A172 (cell line): Measurements from ENCODE around the gene BTBD7. TPM values are rescaled to one million over a fixed set of nuclear protein-coding genes. Genes with fewer than 3 reads are reported as not detected.
"Not testable (repeated sequence)": the region's sequence is repeated elsewhere in the genome, so short reads cannot be mapped to it uniquely, and the experiment has no call there.

Source experiments
- DNase-seq: peaks from one replicate; pipeline ENCODE4 v3.0.0-alpha.2; 2015; ENCODE audit warnings: low spot score
- total RNA-seq: library from RNA; depleted of rRNA; stranded (reverse); fragments of >200 nt; shearing (Covaris generic); gene quantifications from 2 replicates; pipeline ENCODE4 v1.2.3, GENCODE V29; 2014

BTBD7 gene
- total RNA-seq, 1 experiment from 2014 or later: 17.2 TPM

DNA sequence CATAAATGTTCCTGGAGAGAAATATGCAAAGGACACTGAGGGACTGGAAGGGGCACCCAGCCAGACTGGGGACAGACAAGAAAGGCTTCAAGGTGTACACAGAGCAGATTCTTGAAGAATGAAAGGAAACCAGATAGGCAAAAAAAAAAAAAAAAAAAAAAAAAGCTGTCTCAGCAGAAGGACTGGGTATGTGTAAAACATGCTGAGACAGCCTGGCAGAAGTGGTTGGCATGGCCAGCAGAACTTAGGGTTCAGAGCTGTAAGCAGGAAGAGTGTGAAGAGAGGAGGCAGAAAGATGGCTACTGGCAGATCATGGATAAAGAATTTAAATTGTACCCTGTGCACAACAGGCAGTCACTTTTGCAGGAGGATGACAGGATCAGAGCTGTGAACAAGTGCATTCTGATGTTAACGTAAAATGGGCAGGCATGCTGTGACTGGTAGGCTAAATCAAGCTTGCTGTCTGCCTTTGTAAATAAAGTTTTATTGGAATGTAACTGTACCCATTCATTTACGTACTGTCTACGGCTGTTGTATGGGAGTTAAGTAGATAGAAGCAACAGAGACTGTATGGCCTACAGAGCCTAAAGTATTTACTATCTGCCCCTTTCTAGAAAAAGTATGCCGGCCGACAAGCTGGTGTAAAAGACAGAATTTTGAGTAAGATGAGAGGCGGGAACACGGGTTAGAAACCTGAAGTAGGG, 83.6 kb downstream of the BTBD7 start:
- no peak for DNase-seq

DNA sequence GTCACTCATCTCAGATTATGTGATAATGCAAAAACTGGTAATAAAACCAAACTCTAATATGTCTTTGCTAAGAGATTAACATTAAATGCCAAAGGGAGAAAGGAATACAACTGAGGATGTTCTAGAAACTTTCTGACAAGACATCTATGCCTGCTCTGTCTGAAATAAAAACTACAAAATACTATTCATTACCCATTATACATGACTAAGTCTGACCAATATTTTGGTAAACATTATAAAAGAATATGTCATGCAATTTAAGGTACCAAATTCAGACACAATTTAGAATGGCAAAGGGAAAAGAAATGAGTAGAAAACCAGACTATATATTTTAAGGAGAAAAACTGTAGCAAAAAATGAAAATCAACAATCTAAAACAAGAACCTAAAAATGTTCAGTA, 86.3 kb downstream of the BTBD7 start:
- no peak for DNase-seq

DNA sequence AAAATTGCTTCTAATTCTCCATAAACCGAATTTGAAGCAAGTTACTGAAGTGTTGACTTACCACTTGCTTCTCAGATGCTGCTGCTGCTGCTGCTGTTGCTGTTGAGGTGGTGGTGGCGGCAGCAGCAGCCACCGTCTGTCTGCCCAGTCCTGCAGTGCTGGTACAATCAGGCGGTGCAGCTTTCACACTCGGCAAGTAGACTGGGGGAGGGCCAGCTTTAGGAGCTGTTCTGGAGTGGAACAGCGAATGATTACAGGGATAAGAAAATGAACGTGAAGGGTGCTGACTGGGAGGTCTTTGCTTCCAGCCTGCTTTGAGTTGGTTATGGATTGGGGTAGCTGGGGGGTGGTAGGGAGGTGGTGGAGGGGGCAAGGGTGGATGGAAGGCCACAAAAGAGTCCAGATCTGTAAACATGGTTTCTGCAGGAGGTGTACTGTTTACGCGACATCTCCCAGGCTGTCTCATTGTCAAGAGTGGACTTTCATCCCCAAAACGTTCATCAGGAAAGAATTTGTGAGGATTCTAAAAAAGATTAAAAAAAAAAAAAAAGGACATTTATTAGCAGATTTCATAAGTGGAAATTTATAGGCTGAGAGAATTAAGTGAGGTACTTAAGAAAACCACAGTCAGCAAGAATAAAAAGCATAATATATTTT, 86.9 kb downstream of the BTBD7 start:
- no peak for DNase-seq

DNA sequence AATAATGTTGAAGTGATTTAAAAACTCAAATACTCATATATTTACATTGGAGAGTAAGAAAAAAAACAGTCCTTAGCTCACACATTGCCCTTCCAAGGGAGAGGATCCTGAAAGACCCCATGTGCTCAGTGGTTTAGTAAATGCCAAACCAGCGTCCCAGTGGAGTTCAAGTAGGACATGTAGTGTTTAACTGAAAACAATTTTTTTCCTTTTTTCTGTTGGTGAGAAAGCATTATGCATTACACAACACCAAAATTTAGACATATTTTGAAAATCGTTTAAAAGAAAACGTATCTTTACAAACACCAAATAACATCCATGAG, 92.2 kb downstream of the BTBD7 start:
- DNase-seq: no peak

DNA sequence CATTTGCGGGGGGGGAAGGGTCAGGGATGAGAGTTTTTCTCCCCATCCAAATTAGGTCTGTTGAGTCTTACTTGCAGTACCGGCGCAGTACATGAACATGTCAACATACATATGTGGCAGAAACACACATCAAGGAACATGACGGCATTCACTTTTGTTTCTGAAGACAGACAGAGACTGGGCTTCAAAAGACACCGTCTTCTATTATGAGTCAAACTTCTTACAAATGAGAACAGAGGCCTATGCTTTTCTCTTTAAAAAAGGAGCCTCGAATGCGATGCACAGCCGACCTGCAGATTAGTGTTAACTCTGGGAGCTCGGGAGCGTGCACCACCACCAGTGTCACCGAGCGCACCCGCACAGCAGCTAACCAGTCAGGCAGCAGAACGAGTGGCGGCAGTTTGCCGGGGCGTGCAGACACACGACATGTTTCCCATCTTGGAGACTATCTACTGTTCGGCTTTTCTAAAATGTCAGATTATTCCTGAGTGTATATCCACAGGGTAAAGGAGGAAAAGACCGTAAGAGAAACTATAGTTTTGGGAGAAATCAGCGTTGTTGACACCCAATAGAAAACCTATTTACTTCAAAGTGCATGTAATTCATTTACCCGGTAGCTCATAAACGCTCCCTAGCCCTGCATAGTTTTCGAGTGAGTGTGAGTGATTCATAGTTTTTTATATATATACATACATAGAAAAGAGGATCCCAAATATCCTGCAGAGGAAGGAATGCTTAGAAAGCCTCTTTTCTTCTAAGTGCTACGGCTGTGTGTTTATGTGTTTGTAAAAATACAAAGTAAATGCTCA, 92.8 kb downstream of the BTBD7 start:
- DNase-seq: peak; percentile 45

DNA sequence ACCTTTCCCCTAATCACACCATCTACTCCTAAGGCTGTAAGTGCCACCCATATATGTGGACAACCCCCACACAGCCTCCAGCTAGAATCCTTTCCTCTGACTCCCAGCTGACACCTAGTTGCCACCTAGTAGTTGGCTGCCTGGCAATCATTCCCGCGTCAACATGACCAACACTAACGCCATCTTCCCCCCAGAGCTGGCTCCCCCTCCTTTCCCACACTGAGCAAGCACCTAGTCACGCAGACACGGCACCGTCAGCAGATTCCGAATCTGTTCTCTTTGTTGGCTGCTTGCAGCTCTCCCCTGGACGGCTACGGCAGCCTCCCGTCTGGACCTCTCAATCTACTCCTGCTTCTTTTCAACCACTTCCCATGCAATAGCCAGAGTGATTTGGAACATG, 98.0 kb downstream of the BTBD7 start:
- peak; percentile 23 for DNase-seq

DNA sequence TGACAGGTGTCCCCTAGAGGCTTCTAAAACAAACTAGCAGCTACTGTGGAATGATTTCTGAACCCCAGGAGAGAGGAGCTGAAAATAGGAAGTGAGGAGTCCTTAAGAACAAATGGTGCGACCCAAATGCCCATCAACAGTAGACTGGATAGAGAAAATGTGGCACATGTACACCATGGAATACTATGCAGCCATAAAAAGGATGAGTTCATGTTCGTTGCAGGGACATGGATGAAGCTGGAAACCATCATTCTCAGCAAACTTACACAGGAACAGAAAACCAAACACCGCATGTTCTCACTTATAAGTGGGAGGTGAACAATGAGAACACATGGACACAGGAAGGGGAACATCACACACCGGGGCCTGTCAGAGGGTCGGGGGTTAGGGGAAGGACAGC, 99.8 kb downstream of the BTBD7 start:
- DNase-seq: not testable (repeated sequence)

DNA sequence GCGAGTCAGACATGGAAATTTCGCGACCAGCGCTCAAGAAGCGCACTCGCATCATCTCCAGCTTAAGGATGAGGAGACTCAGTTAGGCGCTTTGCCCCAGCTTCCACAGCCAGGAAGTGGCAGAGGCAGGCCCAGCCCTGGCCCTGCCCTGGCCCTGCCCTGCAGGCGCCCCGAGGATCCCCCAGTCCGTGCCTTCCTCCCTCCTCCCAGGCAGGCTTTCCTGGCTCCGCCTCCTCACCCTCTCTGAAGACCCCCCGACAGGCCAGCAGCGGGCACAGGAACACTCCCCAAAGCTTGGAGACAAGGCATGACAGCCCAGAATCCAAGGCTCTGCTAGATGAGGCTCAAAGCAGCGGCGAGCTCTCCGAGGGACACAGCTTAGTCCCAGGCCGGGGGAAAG, 100.7 kb downstream of the BTBD7 start:
- DNase-seq: no peak

DNA sequence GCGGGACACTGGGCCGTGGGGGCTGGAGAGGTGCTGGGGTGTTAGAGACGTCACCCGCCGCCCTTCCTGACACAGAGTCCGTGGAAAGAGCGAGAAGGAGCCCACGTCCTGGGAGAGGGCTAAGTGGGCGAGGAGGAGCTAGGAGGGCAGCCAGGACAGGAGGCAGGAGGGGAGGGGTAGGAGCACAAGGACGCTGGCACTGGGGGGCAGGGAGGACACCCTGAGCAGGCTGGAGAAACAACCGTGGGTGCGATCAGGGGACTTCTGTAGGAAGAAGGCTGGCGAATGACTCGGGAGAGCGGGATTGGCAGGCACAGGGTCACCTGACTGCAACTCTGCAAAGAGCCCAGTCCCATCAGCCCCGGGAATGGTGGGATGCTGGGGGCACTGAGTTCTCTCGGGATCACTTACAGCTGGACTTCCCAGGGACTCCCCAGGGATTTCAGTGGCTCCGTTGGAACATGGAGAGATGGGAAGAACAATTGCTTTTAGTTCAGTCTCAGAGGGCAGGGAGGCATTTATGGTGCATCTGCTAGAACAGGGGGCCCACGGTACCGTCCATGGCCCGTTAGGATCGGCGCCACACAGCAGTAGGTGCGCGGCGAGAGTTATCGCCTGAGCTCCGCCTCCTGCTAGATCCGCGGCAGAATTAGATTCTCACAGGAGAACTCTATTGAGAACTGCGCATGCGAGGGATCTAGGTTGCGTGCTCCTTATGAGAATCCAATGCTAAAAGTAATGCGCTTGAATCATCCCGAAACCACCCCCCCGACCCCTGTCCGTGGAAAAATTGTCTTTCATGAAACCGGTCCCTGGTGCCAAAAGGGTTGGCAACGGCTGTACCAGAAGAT, 101.5 kb downstream of the BTBD7 start:
- DNase-seq: no peak

DNA sequence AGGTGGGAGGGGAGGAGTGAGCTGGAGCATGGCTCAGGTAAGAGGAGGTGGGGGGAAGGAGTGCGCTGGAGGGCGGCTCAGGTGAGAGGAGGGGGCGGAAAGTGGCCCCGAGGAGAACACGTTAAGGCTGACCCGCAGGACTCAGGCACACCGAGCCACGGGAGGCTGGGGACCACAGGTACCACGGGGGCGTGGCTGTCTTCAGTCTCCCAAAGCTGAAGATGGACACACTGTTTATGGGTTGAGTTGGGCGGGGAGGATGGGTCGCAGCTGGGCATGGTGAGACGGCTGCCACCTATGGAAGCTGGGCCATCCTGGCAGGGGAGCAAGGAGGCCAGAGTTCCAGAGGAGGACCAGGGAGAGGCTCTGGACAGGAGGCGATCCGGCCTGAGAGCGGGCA, 102.3 kb downstream of the BTBD7 start:
- DNase-seq: no peak

DNA sequence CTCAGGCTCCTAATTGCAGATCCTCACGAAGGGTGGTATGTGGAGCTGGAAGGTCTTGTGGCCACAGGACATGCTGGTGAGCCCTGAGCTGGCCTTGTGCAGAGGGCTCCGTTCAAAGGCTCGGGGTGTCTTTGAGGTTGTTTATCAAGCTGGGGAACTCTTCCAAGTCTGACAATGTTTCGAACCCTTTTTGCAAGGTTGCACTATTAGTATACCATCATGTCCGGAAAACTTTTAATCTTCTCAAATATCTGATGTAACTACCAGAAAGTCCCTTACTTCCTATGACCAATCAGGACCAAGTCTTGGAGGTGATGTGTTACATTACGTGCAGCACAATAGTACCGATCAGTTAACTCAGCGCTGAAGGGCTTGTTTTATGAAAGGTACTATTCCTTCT, 104.3 kb downstream of the BTBD7 start:
- DNase-seq: no peak

DNA sequence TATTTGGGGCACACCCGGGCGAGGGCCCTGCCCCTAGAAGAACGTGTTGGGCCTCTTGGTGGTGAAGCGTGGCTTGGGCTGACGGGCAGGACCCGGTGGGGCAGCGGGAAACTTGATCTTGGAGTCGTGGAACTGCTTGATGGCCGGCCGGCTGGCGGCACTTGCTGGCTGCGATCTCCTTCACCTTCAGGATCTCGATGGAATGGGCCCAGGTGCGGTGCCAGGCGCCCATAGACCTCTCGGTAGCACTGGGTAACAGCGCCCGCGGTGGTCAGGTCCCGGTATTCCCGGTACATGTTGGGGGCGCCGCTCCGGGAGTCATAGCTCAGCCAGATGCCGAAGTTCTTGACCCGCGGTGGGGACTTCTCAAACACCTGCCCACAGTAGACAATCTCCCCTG, 109.3 kb downstream of the BTBD7 start:
- DNase-seq: no peak

DNA sequence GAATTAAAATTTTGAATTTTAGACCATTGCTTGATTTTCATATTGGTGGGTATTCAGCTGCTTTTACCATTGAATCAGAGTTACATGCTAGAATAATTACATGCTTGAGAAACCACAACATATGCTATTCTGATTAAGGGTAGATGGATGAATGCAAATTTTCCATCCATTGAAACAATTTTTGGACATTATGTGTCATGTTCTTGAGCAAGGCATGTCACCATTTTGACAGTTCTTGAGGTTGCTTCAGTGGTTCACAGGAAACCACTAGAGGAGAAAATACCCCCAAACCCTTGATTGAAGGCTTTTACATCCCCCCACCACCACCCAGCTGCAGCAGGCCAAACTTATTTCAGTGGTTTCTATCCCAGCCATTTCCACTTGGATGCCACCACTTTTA, 112.3 kb downstream of the BTBD7 start:
- DNase-seq: no peak

DNA sequence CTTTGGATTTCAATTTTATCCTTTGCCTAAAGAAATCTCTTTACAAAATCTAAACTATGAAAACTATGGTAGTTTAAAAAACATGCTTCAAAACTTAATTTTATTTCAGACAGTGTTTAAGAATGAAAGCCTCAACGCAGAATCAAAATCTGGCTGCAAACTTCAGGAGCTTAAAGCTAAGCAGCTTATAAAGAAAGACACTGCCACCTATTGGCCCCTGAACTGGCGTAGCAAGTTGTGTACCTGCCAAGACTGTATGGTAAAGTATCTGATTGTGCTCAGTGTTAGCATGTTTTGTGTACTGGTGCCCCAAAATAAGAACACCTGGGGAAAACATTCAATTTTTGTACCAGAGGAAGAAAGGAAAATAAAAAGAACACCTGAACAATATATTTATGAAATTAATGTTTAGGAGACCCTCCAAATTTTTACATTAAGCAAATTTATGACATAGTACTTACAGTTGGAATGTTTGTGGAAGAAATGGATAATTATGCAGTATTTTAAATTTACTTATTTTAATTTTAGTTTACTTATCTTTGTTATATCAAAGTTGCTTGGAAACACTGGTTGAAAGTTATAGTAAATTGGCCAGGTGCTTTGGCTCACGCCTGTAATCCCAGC, 113.6 kb downstream of the BTBD7 start:
- peak; percentile 40 for DNase-seq

DNA sequence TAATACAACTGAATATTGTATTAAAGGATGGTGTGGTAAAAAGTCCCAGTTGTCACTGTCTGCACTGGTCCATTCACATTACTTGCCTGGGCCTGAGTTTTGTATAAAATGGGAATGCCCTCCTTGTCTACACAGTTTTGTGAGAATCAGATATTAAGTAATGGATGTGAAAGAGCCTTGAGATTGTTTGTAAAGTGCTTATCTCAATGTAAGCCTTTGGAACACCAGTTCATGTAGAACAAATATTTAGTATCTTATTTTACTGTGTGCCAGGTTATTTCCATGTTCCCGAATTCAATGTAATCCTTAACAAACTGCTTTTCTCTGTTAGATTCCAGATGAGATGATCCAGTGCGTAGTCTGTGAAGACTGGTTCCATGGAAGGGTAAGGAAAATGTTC, 118.2 kb downstream of the BTBD7 start:
- DNase-seq: no peak

DNA sequence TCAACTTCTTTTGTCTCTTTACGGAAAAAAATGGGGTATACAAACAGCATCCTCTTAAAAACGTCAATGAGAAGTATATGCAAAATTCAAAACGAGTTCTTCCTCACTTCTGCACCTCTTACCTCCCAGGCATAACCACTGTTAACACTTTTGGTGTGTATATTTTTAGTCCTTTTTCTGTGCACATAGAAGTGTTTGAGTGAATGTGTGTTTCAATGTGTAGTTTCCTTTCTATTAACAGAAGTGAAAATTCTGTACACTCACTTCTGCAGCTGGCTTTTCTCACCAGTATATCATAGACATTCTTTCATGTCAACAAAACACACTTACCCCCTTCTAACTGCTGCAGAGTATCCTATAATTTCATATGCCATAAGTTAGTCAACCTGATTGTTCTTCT, 120.4 kb downstream of the BTBD7 start:
- no peak for DNase-seq

DNA sequence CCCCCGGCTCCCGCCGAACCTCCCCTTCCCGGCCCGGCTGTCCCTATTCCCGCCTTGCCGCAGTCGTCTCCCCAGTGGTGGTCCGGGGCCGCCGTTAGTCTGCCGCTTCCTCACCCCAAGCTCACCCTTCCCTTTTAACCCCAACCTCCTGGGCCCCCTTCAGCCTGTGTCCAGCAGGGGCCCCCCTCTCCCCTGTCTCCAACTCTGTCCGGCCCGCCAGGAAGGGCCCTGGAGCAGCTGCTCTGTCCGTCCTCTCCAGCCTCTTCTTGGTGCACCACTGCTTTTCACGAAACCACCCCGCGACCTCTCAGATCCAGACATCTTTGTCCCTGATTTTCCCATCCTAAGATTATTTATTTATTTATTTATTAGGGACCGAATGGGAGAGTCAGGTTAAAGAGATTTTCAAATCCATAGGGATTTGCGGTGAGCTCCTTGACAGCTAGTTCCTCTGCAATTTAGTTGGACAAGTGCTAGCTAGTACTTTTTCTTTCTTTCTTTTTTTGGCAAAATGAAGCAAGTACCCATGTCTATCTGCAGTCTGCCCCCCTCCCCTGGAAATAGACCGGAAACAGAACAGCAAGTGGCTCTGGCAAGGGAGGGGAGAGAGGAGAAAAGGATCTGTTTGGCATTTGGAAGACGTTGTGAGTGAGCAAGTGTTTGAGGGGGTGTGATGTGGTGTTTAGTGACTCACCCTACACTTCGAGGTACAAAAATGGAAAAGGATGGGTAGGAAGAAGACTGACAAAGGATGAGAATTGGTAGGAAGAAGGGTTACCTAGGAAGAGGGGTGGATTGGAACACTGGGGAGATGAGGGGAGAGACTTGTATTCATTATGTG, 125.1 kb downstream of the BTBD7 start:
- peak; percentile 44 for DNase-seq

DNA sequence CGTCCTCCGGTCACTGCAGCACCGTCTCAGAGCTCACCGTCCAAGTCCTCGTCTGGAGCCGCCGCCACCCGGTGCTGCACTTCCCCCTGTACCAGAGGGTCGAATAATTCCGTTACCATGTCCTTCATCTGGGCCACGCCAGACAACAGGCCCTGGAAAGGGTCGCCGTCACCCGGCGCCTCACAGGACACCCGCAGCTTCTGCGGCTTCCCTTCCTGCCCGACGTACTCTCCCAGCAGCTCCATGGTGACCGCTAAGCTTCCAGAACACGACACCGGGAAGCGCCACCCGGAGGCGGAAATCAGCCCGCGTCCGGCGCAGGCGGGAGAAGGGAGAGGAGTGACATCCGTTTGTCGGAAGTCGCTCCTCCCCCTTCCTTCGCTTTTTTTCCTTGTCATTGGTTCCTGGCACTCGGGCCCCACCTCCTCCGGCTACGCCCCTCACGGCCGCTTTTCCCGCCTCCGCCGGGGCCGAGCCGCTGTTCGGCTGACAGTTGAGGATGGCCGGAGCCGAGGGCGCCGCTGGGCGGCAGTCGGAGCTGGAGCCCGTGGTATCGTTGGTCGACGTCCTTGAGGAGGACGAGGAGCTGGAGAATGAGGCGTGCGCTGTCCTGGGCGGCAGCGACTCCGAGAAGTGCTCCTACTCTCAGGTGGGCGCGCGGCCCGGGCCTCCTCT, 125.9 kb downstream of the BTBD7 start, which contains the start of the genes GON7 and UBR7:
Gene GON7, minus strand, starts transcription at position 273 of the 675 bp plus-strand sequence. Its CDS starts 28 bp downstream, at position 245.
Gene UBR7, plus strand, starts transcription at position 464 of the 675 bp plus-strand sequence. Its CDS starts 36 bp downstream, at position 500.
- peak; percentile 93 for DNase-seq

DNA sequence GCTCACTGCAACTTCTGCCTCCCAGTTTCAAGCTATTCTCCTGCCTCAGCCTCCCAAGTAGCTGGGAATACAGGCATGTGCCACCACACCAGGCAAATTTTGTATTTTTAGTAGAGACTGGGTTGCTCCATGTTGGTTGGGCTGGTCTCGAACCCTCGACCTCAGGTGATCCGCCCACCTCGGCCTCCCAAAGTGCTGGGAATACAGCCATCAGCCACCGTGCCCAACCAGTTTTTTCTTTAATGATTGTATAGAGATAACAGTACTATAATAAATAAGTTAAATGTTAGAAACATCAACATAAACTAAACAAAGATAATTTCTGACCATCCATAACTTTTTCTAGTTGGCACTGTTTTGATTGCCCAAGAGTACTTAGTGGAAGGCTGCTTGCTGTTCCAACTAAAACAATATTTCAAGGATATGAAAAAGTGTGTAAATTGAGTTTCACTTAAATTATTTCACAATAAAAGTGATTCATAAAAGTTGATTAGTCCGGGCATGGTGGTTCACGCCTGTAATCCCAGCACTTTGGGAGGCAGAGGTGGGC, 131.6 kb downstream of the BTBD7 start:
- DNase-seq: no peak

DNA sequence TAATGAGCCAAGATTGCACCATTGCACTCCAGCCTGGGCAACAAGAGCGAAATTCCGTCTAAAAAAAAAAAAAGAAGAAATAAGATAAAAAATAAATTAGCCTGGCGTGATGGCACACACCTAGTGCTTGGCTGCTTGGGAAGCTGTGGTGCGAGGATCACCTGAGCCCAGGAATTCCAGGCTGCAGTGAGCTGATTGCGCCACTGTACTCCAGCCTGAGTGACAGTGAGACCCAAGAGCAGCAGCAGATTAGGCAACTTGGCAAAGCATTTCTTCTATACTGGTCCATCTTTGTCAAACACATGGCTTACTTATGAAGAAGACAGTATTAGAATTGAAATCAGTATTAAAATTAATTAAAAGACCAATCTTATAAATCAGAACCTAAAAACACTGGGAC, 132.3 kb downstream of the BTBD7 start:
- no peak for DNase-seq
